Measurements from ENCODE around the gene ACVR1B.

ACVR1B gene

DNA sequence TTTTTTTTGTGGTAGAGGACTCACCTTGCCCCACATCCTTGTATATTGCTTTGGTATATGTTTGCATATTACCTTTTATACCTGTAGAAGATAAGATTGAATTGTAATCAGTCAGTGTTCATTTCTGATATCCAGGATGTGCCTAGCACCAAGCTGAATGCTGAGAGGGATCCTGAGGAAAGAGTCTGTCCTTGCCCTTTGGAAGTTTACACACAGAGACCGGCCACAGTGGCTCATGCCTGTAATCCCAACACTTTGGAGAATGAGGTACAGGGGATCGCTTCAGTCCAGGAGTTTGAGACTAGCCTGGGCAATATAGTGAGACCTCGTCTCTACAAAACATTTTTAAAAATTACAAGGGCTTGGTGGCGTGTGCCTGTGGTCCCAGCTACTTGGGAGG is 8.4 kb downstream of the ACVR1B start:
- H3K36me3 ChIP-seq (ENCODE audit: control insufficient read depth in 1 of 2, insufficient read depth in 2 of 2, low read depth in 1 of 2, low read length in 2 of 2), result peaks cover 4 to 33% of the 10 kb centered on the region in 2 experiments
- H3K4ac ChIP-seq (ENCODE audit: low read depth in 1 of 2, low read length in 2 of 2), result no peak overlapping the region
- H2BK120ac ChIP-seq (ENCODE audit: low read depth, low read length), result no peak overlapping the region
- no peaks in the 10 kb centered on the region for H3K4me1 ChIP-seq (ENCODE audit: control insufficient read depth, insufficient read depth, low read depth, low read length)
- no peaks in the 10 kb centered on the region for H3K27me3 ChIP-seq (ENCODE audit: control insufficient read depth in 1 of 2, insufficient read depth in 1 of 2, low read length in 2 of 2)
- H2AFZ ChIP-seq (ENCODE audit: low read depth, low read length), result no peak overlapping the region
- H3K14ac ChIP-seq (ENCODE audit: low read length in 2 of 2), result no peak overlapping the region
- H3K4me2 ChIP-seq (ENCODE audit: low read length, poor library complexity, severe bottlenecking), result no peak overlapping the region
- WGBS, result 100% methylated on average over 2 of the region's 4 CpGs
- H4K91ac ChIP-seq (ENCODE audit: low read length), result no peak overlapping the region
- no peak overlapping the region for H3K27ac ChIP-seq (ENCODE audit: low read length, poor library complexity, severe bottlenecking)
- H3K9me3 ChIP-seq (ENCODE audit: control insufficient read depth, low read length), result no peaks in the 10 kb centered on the region
- no peak overlapping the region for H2BK12ac ChIP-seq (ENCODE audit: low read length in 2 of 2)
- no peak overlapping the region for H2AK5ac ChIP-seq (ENCODE audit: low read length, severe bottlenecking)
- no peak overlapping the region for H3K9ac ChIP-seq (ENCODE audit: low read length)
- DNase-seq, result no peak
- H3K23ac ChIP-seq (ENCODE audit: low read length in 2 of 2), result no peak overlapping the region
- H3K79me1 ChIP-seq (replicated peaks; ENCODE audit: low read length, poor library complexity, severe bottlenecking), result peaks cover 27% of the 10 kb centered on the region
- H3K18ac ChIP-seq (ENCODE audit: low read depth in 1 of 2, low read length in 2 of 2), result no peak overlapping the region
- no peak overlapping the region for H3K4me3 ChIP-seq (ENCODE audit: insufficient read depth in 1 of 2, low read depth in 1 of 2, low read length in 2 of 2)
- H4K8ac ChIP-seq (ENCODE audit: low read length), result no peak overlapping the region
- no peak overlapping the region for H2BK15ac ChIP-seq (ENCODE audit: low read depth, poor library complexity, severe bottlenecking)
- no peak overlapping the region for H2BK5ac ChIP-seq (ENCODE audit: low read depth, low read length, poor library complexity, severe bottlenecking)

DNA sequence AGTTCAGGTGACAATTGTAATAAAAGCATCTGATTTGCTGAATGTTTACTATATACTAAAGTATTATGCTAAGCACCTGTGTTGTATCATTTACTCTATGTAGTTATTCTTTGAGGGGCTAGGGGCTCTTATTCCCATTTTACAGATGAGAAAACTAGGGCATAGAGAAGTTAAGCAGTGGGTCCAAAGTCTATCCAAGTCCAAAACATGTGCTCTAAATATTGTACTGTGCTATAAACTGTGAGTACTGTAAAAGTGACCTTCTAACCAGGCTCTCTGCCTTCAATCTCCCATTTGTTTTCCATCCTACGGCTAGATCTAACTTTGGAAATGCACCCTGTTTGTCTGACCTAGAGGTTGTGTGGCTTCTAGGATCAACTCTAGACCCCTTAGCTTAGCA is 9.0 kb downstream of the ACVR1B start:
- Histone ChIP-seq H3K23ac (ENCODE audit: low read length in 2 of 2) (no peak overlapping the region), H4K91ac (ENCODE audit: low read length) (no peak overlapping the region), H3K9ac (ENCODE audit: low read length) (no peak overlapping the region), H2AK5ac (ENCODE audit: low read length, severe bottlenecking) (no peak overlapping the region), H3K4me3 (ENCODE audit: insufficient read depth in 1 of 2, low read depth in 1 of 2, low read length in 2 of 2) (no peak overlapping the region), H3K36me3 (ENCODE audit: control insufficient read depth in 1 of 2, insufficient read depth in 2 of 2, low read depth in 1 of 2, low read length in 2 of 2) (peaks cover 4 to 33% of the 10 kb centered on the region in 2 experiments), H3K4me2 (ENCODE audit: low read length, poor library complexity, severe bottlenecking) (no peak overlapping the region), H3K4ac (ENCODE audit: low read depth in 1 of 2, low read length in 2 of 2) (no peak overlapping the region), H2BK5ac (ENCODE audit: low read depth, low read length, poor library complexity, severe bottlenecking) (no peak overlapping the region), H2BK15ac (ENCODE audit: low read depth, poor library complexity, severe bottlenecking) (no peak overlapping the region), H3K27me3 (ENCODE audit: control insufficient read depth in 1 of 2, insufficient read depth in 1 of 2, low read length in 2 of 2) (no peaks in the 10 kb centered on the region), H4K8ac (ENCODE audit: low read length) (no peak overlapping the region), H3K4me1 (ENCODE audit: control insufficient read depth, insufficient read depth, low read depth, low read length) (no peaks in the 10 kb centered on the region), H3K79me1 (replicated peaks; ENCODE audit: low read length, poor library complexity, severe bottlenecking) (peaks cover 27% of the 10 kb centered on the region), H3K27ac (ENCODE audit: low read length, poor library complexity, severe bottlenecking) (no peak overlapping the region), H3K14ac (ENCODE audit: low read length in 2 of 2) (no peak overlapping the region), H2BK120ac (ENCODE audit: low read depth, low read length) (no peak overlapping the region), H2BK12ac (ENCODE audit: low read length in 2 of 2) (no peak overlapping the region), H2AFZ (ENCODE audit: low read depth, low read length) (no peak overlapping the region), H3K9me3 (ENCODE audit: control insufficient read depth, low read length) (no peaks in the 10 kb centered on the region), H3K18ac (ENCODE audit: low read depth in 1 of 2, low read length in 2 of 2) (no peak overlapping the region)
- no peak for DNase-seq
- 98% methylated on average over 1 of the region's 1 CpG for WGBS

GRCh38 chr12:51960890-51961289 is 9.4 kb downstream of the ACVR1B start:
- H3K4ac ChIP-seq (ENCODE audit: low read depth in 1 of 2, low read length in 2 of 2), result no peak overlapping the region
- H3K36me3 ChIP-seq (ENCODE audit: control insufficient read depth in 1 of 2, insufficient read depth in 2 of 2, low read depth in 1 of 2, low read length in 2 of 2), result peaks cover 4 to 33% of the 10 kb centered on the region in 2 experiments
- H3K23ac ChIP-seq (ENCODE audit: low read length in 2 of 2), result no peak overlapping the region
- H4K8ac ChIP-seq (ENCODE audit: low read length), result no peak overlapping the region
- no peak overlapping the region for H2BK5ac ChIP-seq (ENCODE audit: low read depth, low read length, poor library complexity, severe bottlenecking)
- H3K18ac ChIP-seq (ENCODE audit: low read depth in 1 of 2, low read length in 2 of 2), result no peak overlapping the region
- no peak overlapping the region for H2BK15ac ChIP-seq (ENCODE audit: low read depth, poor library complexity, severe bottlenecking)
- no peak overlapping the region for H3K4me3 ChIP-seq (ENCODE audit: insufficient read depth in 1 of 2, low read depth in 1 of 2, low read length in 2 of 2)
- WGBS, result 100% methylated on average over 2 of the region's 6 CpGs
- H2BK120ac ChIP-seq (ENCODE audit: low read depth, low read length), result no peak overlapping the region
- H3K4me1 ChIP-seq (ENCODE audit: control insufficient read depth, insufficient read depth, low read depth, low read length), result no peaks in the 10 kb centered on the region
- H4K91ac ChIP-seq (ENCODE audit: low read length), result no peak overlapping the region
- H3K14ac ChIP-seq (ENCODE audit: low read length in 2 of 2), result no peak overlapping the region
- H2BK12ac ChIP-seq (ENCODE audit: low read length in 2 of 2), result no peak overlapping the region
- no peak overlapping the region for H3K4me2 ChIP-seq (ENCODE audit: low read length, poor library complexity, severe bottlenecking)
- no peak overlapping the region for H2AK5ac ChIP-seq (ENCODE audit: low read length, severe bottlenecking)
- H3K27me3 ChIP-seq (ENCODE audit: control insufficient read depth in 1 of 2, insufficient read depth in 1 of 2, low read length in 2 of 2), result no peaks in the 10 kb centered on the region
- H3K9ac ChIP-seq (ENCODE audit: low read length), result no peak overlapping the region
- no peaks in the 10 kb centered on the region for H3K9me3 ChIP-seq (ENCODE audit: control insufficient read depth, low read length)
- no peak for DNase-seq
- peaks cover 30% of the 10 kb centered on the region for H3K79me1 ChIP-seq (replicated peaks; ENCODE audit: low read length, poor library complexity, severe bottlenecking)
- no peak overlapping the region for H2AFZ ChIP-seq (ENCODE audit: low read depth, low read length)
- no peak overlapping the region for H3K27ac ChIP-seq (ENCODE audit: low read length, poor library complexity, severe bottlenecking)

- no peak overlapping the region for H4K8ac ChIP-seq (ENCODE audit: low read length)
- no peaks in the 10 kb centered on the region for H3K9me3 ChIP-seq (ENCODE audit: control insufficient read depth, low read length)
- H3K36me3 ChIP-seq (ENCODE audit: control insufficient read depth in 1 of 2, insufficient read depth in 2 of 2, low read depth in 1 of 2, low read length in 2 of 2), result peaks cover 2 to 36% of the 10 kb centered on the region in 2 experiments
- no peak overlapping the region for H3K4ac ChIP-seq (ENCODE audit: low read depth in 1 of 2, low read length in 2 of 2)
- H2AK5ac ChIP-seq (ENCODE audit: low read length, severe bottlenecking), result no peak overlapping the region
- no CpG with 5 or more reads among the region's 1 CpG for WGBS
- H3K4me1 ChIP-seq (ENCODE audit: control insufficient read depth, insufficient read depth, low read depth, low read length), result no peaks in the 10 kb centered on the region
- H3K4me2 ChIP-seq (ENCODE audit: low read length, poor library complexity, severe bottlenecking), result no peak overlapping the region
- H3K18ac ChIP-seq (ENCODE audit: low read depth in 1 of 2, low read length in 2 of 2), result no peak overlapping the region
- no peak overlapping the region for H2BK120ac ChIP-seq (ENCODE audit: low read depth, low read length)
- no peak for DNase-seq
- no peak overlapping the region for H3K4me3 ChIP-seq (ENCODE audit: insufficient read depth in 1 of 2, low read depth in 1 of 2, low read length in 2 of 2)
- H3K23ac ChIP-seq (ENCODE audit: low read length in 2 of 2), result no peak overlapping the region
- H2BK5ac ChIP-seq (ENCODE audit: low read depth, low read length, poor library complexity, severe bottlenecking), result no peak overlapping the region
- peaks cover 29% of the 10 kb centered on the region for H3K79me1 ChIP-seq (replicated peaks; ENCODE audit: low read length, poor library complexity, severe bottlenecking)
- H2AFZ ChIP-seq (ENCODE audit: low read depth, low read length), result no peak overlapping the region
- H2BK12ac ChIP-seq (ENCODE audit: low read length in 2 of 2), result no peak overlapping the region
- no peaks in the 10 kb centered on the region for H3K27me3 ChIP-seq (ENCODE audit: control insufficient read depth in 1 of 2, insufficient read depth in 1 of 2, low read length in 2 of 2)
- H4K91ac ChIP-seq (ENCODE audit: low read length), result no peak overlapping the region
- H2BK15ac ChIP-seq (ENCODE audit: low read depth, poor library complexity, severe bottlenecking), result no peak overlapping the region
- H3K14ac ChIP-seq (ENCODE audit: low read length in 2 of 2), result no peak overlapping the region
- H3K27ac ChIP-seq (ENCODE audit: low read length, poor library complexity, severe bottlenecking), result no peak overlapping the region
- H3K9ac ChIP-seq (ENCODE audit: low read length), result no peak overlapping the region
Observed at GRCh38 chr12:51961834-51962233, 10.3 kb downstream of the ACVR1B start.

Data from mesenchymal stem cell (in vitro differentiated cells and primary cell).